Uterus (tissue), 4 donors: ENCODE measurements around the gene SCYGR6. TPM values are rescaled to one million over a fixed set of nuclear protein-coding genes. Genes with fewer than 3 reads are reported as not detected.

Experiments
- DNase-seq, 2 donors: peaks; one replicate each; pipeline ENCODE4 v3.0.0-alpha.2; 2019 to 2020
- H3K27ac ChIP-seq, 2 donors: fragments of 200-600 bp; sonication (generic); 1 replicate in 1 of 2; 2 replicates in 1 of 2; pipeline ENCODE4 v1.5.1; 2016 to 2018
- H3K27me3 ChIP-seq, 2 donors: fragments of 200-600 bp; sonication (generic); one replicate each; pipeline ENCODE4 v1.5.1; 2018 to 2019; ENCODE audit warnings: control low read depth in 1 of 2
- H3K36me3 ChIP-seq, 2 donors: fragments of 200-600 bp; sonication (generic); one replicate each; pipeline ENCODE4 v1.5.1; 2019; ENCODE audit warnings: control low read depth in 1 of 2
- H3K4me1 ChIP-seq, 2 donors: fragments of 200-600 bp; sonication (generic); one replicate each; pipeline ENCODE4 v1.5.1; 2018 to 2019; ENCODE audit warnings: control low read depth in 1 of 2
- H3K4me3 ChIP-seq, 2 donors: fragments of 200-600 bp; sonication (generic); 1 replicate in 1 of 2; 2 replicates in 1 of 2; pipeline ENCODE4 v1.5.1; 2018 to 2019; ENCODE audit warnings: mild to moderate bottlenecking in 1 of 2
- H3K9me3 ChIP-seq, 2 donors: fragments of 200-600 bp; sonication (generic); one replicate each; pipeline ENCODE4 v1.5.1; 2019; ENCODE audit warnings: control low read depth in 1 of 2
- POLR2A ChIP-seq, 2 donors: fragments of 450-650 bp; IDR thresholded peaks; one replicate each; pipeline ENCODE4 v1.6.1; 2016; ENCODE audit warnings: antibody characterized with exemption in 2 of 2, mild to moderate bottlenecking in 1 of 2, moderate library complexity in 1 of 2
- intact Hi-C: fragments of 100-400 bp; cut with DNase I; formaldehyde crosslinking; loops from one replicate; pipeline ENCODE4 v1.15.1; 2023; ENCODE audit warnings: low total_unique reads
- small RNA-seq: library from RNA; depleted of rRNA; stranded (forward); fragments of <200 nt; gene quantifications from one replicate; pipeline ENCODE3, GENCODE V24; 2016
- total RNA-seq, 4 donors: library from RNA; depleted of rRNA in 3 of 4; stranded (reverse); fragments of >200 nt in 3 of 4; gene quantifications; one replicate each; pipeline versions ENCODE4 v1.1.0 to v1.2.4, GENCODE V29; 2014 to 2023
- TF ChIP-seq, protein P1 (sequence below), 4 experiments: fragments of 200-600 bp in 2 of 4; fragments of 450-650 bp in 2 of 4; sonication (generic) in 2 of 4; IDR thresholded peaks; one replicate each; pipeline ENCODE4 v1.5.1; 2016 to 2019; ENCODE audit warnings: antibody characterized with exemption in 4 of 4, mild to moderate bottlenecking in 2 of 4, moderate library complexity in 1 of 4
- donor health status: DM: yes; HTN: yes; CAD: no.

Gene SCYGR6
- total RNA-seq, 4 donors from 2014 or later, result not detected

DNA sequence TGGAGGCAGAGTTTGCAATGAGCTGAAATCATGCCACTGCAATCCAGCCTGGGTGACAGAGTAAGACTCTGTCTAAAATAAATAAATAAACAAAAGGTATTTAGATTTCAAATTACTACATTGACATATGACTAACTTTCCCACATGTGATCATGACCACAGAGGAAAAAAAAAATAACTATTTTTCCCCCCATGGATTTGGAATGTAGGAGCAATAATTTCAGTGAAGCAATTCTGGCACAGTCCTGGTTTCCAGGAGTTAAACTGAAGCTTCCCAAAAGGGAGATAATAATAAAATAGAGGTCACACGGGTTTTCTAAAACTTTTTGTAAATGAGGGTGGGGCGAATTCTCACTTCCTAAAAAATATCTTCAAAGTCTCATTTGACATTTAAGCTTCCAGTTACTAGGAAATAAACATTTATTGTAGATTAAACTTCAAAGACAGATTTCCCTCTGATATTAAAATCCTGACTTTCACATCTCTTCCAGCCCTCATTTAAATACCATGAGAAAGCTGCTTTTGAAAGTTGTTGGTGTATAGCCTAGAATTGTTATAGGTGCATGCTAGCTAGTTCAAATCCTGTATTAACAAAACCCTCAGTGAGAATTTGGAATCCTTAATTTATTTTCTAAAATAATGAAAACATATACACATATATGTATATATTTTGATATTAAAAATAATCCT is 27.4 kb downstream of the SCYGR6 start:
- H3K4me1 ChIP-seq, result no peaks in the 10 kb centered on the region
- no peaks in the 10 kb centered on the region for H3K9me3 ChIP-seq
- no peak for TF ChIP-seq POLR2A (IDR thresholded peaks at IDR 0.05)
- TF ChIP-seq, protein P1, sequence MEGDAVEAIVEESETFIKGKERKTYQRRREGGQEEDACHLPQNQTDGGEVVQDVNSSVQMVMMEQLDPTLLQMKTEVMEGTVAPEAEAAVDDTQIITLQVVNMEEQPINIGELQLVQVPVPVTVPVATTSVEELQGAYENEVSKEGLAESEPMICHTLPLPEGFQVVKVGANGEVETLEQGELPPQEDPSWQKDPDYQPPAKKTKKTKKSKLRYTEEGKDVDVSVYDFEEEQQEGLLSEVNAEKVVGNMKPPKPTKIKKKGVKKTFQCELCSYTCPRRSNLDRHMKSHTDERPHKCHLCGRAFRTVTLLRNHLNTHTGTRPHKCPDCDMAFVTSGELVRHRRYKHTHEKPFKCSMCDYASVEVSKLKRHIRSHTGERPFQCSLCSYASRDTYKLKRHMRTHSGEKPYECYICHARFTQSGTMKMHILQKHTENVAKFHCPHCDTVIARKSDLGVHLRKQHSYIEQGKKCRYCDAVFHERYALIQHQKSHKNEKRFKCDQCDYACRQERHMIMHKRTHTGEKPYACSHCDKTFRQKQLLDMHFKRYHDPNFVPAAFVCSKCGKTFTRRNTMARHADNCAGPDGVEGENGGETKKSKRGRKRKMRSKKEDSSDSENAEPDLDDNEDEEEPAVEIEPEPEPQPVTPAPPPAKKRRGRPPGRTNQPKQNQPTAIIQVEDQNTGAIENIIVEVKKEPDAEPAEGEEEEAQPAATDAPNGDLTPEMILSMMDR (IDR thresholded peaks at IDR 0.05), result no peak
- intact Hi-C loops, result no loop called here
- no peak for DNase-seq
- H3K4me3 ChIP-seq, result no peak overlapping the region
- no peaks in the 10 kb centered on the region for H3K27me3 ChIP-seq
- H3K36me3 ChIP-seq, result no peaks in the 10 kb centered on the region
- H3K27ac ChIP-seq, result no peak overlapping the region

DNA sequence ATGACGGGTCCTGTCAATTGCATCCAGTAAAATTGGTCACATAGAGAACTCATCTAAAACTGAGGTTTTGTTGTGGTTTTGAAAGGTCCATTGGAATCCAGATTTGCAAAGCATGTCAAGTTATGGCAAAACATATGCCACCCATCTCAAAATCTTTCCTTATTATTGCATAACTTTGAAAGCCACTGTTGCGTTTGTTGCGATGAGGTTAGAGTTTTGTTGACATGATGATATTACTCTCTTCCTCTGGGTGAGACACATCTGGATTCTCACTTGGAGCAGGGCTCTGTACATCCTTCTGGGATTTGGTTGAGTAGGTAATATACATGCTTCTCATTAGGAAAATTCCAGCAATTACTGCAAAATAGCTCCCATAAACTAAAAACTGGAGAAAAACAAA is 37.4 kb downstream of the SCYGR6 start:
- TF ChIP-seq POLR2A (IDR thresholded peaks at IDR 0.05), result no peak
- TF ChIP-seq, protein P1 (IDR thresholded peaks at IDR 0.05), result no peak
- no peaks in the 10 kb centered on the region for H3K4me1 ChIP-seq
- H3K27ac ChIP-seq, result no peak overlapping the region
- no peaks in the 10 kb centered on the region for H3K27me3 ChIP-seq
- intact Hi-C loops, result no loop called here
- no peak for DNase-seq
- H3K4me3 ChIP-seq, result no peak overlapping the region
- no peaks in the 10 kb centered on the region for H3K9me3 ChIP-seq
- H3K36me3 ChIP-seq, result no peaks in the 10 kb centered on the region

GRCh38 chr2:227684258-227684657 is 40.3 kb downstream of the SCYGR6 start:
- TF ChIP-seq POLR2A (IDR thresholded peaks at IDR 0.05), result no peak
- TF ChIP-seq, protein P1 (IDR thresholded peaks at IDR 0.05), result no peak

GRCh38 chr2:227677928-227678327 is 46.6 kb downstream of the SCYGR6 start:
- H3K4me1 ChIP-seq, result no peaks in the 10 kb centered on the region
- H3K27me3 ChIP-seq, result no peaks in the 10 kb centered on the region
- H3K27ac ChIP-seq, result no peak overlapping the region
- no peak for TF ChIP-seq POLR2A (IDR thresholded peaks at IDR 0.05)
- TF ChIP-seq, protein P1 (IDR thresholded peaks at IDR 0.05), result no peak
- no peak for DNase-seq
- no peaks in the 10 kb centered on the region for H3K9me3 ChIP-seq
- intact Hi-C loops, result no loop called here
- H3K4me3 ChIP-seq, result no peak overlapping the region
- H3K36me3 ChIP-seq, result no peaks in the 10 kb centered on the region

More at GRCh38 chr2:227684258-227684657, 40.3 kb downstream of the SCYGR6 start:
- Histone ChIP-seq H3K36me3 (no peaks in the 10 kb centered on the region), H3K4me3 (no peak overlapping the region), H3K9me3 (no peaks in the 10 kb centered on the region), H3K27ac (no peak overlapping the region), H3K4me1 (no peaks in the 10 kb centered on the region), H3K27me3 (no peaks in the 10 kb centered on the region)
- DNase-seq, result no peak
- intact Hi-C loops, result no loop called here

- DNase-seq, result no peak
- no peaks in the 10 kb centered on the region for H3K36me3 ChIP-seq
- H3K27me3 ChIP-seq, result no peaks in the 10 kb centered on the region
- no peak overlapping the region for H3K27ac ChIP-seq
- no peaks in the 10 kb centered on the region for H3K9me3 ChIP-seq
- intact Hi-C loops, result no loop called here
- TF ChIP-seq POLR2A (IDR thresholded peaks at IDR 0.05), result no peak
- TF ChIP-seq, protein P1 (IDR thresholded peaks at IDR 0.05), result no peak
- H3K4me3 ChIP-seq, result no peak overlapping the region
- H3K4me1 ChIP-seq, result no peaks in the 10 kb centered on the region
These were observed 50.1 kb downstream of the SCYGR6 start for GRCh38 chr2:227674485-227674884.

Small RNA genes lying within 50 kb of the gene (small RNA-seq; reads per million reads assigned to genes)
- gene RNA5SP121, result not detected

Other genes with a start within 250 kb of the SCYGR6 start
- gene SCYGR2, start 125.9 kb downstream of the SCYGR6 start, total RNA-seq, result not detected
- not detected for gene SCYGR3, start 109.9 kb downstream of the SCYGR6 start, total RNA-seq
- gene SCYGR4, start 107.3 kb downstream of the SCYGR6 start, total RNA-seq, result not detected
- gene SCYGR5, start 58.0 kb downstream of the SCYGR6 start, total RNA-seq, result not detected
- gene SLC19A3, start 6.7 kb downstream of the SCYGR6 start, total RNA-seq, result 1 to 10 TPM in 2 of 4 donors, under 1 TPM in 2; 0.51 to 4.8 (median 1.5) TPM
- not detected for gene SCYGR7, start 3.6 kb upstream of the SCYGR6 start, total RNA-seq
- gene SCYGR8, start 21.1 kb upstream of the SCYGR6 start, total RNA-seq, result not detected
- gene CCL20, start 89.1 kb upstream of the SCYGR6 start, total RNA-seq, result not detected
- 1 to 10 TPM in 1 of 4 donors, under 1 TPM in 1, not detected in 2; 0.29 to 2.5 TPM for gene DAW1, start 146.9 kb upstream of the SCYGR6 start, total RNA-seq